ENCODE data around the gene VANGL2.

DNA sequence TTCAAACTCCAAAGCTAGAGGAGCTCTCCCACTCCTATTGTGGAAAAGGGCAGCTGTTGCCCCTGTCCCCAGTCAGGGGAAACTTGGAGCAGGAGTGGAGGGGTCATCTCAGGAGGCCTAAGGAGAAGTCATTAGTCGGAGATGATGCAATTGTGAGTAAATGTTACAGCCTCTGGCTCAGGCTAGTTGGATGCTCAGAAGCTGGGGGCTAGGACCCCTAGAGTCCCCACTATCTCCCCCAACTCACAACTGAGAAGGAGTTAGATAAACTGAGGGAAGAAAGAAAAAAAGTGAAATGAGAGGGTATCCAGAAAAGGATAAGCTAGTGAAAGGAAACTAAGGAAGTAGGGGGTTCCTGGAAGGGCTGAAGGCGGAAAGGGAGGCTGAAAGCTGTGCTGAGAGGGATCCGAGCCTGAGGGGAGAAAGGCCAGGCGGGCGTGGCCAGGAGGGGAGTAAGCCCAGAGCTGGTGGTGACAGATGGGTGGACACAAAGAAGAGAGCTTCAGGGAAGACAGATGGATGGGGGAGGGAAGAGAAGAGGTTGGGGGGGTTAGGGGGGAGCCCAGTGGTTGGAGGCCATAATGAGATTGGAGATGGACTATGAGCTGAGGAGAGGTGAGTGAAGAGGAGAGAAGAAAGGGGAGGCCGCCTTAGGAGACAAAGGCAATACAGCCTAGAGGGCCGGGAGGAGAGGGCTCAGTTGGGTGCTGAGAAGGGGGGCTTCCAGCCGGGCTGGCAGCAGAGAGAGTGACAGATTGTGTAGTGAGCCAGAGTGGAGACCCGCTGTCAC, 38.0 kb upstream of the VANGL2 start:
- TF ChIP-seq POLR2A (IDR thresholded peaks at IDR 0.05) (no peak), EP300 (IDR thresholded peaks at IDR 0.05) (no peak), POLR2AphosphoS5 (IDR thresholded peaks at IDR 0.05) (no peak)
- TF ChIP-seq, protein P1, sequence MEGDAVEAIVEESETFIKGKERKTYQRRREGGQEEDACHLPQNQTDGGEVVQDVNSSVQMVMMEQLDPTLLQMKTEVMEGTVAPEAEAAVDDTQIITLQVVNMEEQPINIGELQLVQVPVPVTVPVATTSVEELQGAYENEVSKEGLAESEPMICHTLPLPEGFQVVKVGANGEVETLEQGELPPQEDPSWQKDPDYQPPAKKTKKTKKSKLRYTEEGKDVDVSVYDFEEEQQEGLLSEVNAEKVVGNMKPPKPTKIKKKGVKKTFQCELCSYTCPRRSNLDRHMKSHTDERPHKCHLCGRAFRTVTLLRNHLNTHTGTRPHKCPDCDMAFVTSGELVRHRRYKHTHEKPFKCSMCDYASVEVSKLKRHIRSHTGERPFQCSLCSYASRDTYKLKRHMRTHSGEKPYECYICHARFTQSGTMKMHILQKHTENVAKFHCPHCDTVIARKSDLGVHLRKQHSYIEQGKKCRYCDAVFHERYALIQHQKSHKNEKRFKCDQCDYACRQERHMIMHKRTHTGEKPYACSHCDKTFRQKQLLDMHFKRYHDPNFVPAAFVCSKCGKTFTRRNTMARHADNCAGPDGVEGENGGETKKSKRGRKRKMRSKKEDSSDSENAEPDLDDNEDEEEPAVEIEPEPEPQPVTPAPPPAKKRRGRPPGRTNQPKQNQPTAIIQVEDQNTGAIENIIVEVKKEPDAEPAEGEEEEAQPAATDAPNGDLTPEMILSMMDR (IDR thresholded peaks at IDR 0.05): no peak
